ENCODE results near the gene RCAN3.
A peak's percentile ranks its signal among the peaks of the same experiment; 100 is the strongest.

Gene RCAN3

GRCh38 chr1:24572301-24572700 is 69.7 kb downstream of the RCAN3 start:
- no peak for DNase-seq (ENCODE audit: extremely low read depth in 1 of 2, low read depth in 1 of 2)

GRCh38 chr1:24575905-24576587 is 73.4 kb downstream of the RCAN3 start:
- DNase-seq (ENCODE audit: extremely low read depth in 1 of 2, low read depth in 1 of 2), result no peak

GRCh38 chr1:24578846-24579245 is 76.2 kb downstream of the RCAN3 start:
- DNase-seq (ENCODE audit: extremely low read depth in 1 of 2, low read depth in 1 of 2), result no peak

- DNase-seq (ENCODE audit: extremely low read depth in 1 of 2, low read depth in 1 of 2), result no peak
Observed at GRCh38 chr1:24580756-24581155, 78.1 kb downstream of the RCAN3 start.

GRCh38 chr1:24584171-24584647 is 81.6 kb downstream of the RCAN3 start:
- no peak for DNase-seq (ENCODE audit: extremely low read depth in 1 of 2, low read depth in 1 of 2)

GRCh38 chr1:24586119-24586518 is 83.5 kb downstream of the RCAN3 start:
- no peak for DNase-seq (ENCODE audit: extremely low read depth in 1 of 2, low read depth in 1 of 2)

GRCh38 chr1:24586970-24587820 is 84.6 kb downstream of the RCAN3 start:
- peak in 1 of 2 donors; percentile 31 for DNase-seq (ENCODE audit: extremely low read depth in 1 of 2, low read depth in 1 of 2)

- DNase-seq (ENCODE audit: extremely low read depth in 1 of 2, low read depth in 1 of 2), result no peak
Observed at GRCh38 chr1:24588573-24588972, 85.9 kb downstream of the RCAN3 start.

GRCh38 chr1:24589200-24589599 is 86.6 kb downstream of the RCAN3 start:
- DNase-seq (ENCODE audit: extremely low read depth in 1 of 2, low read depth in 1 of 2), result no peak
